22Rv1 (cell line): ENCODE data around the gene CDC73.

Experiments
- CTCF ChIP-seq: fragments of 450-650 bp; IDR thresholded peaks from 2 replicates; pipeline ENCODE4 v1.5.1; 2017; ENCODE audit warnings: mild to moderate bottlenecking
- ZFX ChIP-seq: fragments of 450-650 bp; IDR thresholded peaks from 2 replicates; pipeline ENCODE4 v1.6.1; 2017; ENCODE audit warnings: antibody characterized with exemption, borderline replicate concordance

- TF ChIP-seq CTCF (no peak), ZFX (no peak)
Measured at GRCh38 chr1:193090865-193091264, 31.0 kb upstream of the CDC73 start.
